ENCODE results near the gene TACR1. TPM values are rescaled to one million over a fixed set of nuclear protein-coding genes. Genes with fewer than 3 reads are reported as not detected.

Gene TACR1
- total and polyA plus RNA-seq, 2 of the 4 experiments (the other 2 are of a cell fraction) = under 0.01 to 0.09 TPM

DNA sequence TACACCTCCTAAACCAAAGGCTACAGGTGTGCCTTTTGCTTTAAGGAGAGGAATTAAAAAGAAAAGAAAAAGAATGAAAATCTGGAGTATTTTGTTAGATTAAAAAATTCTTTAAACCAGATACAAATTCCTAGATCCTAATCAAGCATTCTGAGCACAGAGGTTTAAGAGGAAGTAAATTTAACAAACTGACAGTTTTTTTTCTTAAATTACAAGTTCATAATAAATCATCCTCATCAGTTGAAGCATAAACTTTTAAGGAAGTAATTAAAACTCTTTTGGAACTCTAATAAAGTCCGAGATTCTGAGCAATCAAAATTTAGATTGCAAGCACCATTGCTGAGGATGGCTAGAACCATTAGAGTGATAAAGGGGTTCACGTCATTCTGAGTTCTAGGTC, 165.8 kb downstream of the TACR1 start:
- ATAC-seq (ENCODE audit: low read depth) = no peak
- no peaks in the 10 kb centered on the region for H3K36me3 ChIP-seq (ENCODE audit: control insufficient read depth, insufficient read depth, low read length)
- no peak overlapping the region for H2BK15ac ChIP-seq (ENCODE audit: low read depth, low read length)
- TF ChIP-seq NFE2L2 (IDR thresholded peaks at IDR 0.05; ENCODE audit: low read depth, low read length) (no peak), CHD1 (IDR thresholded peaks at IDR 0.05; ENCODE audit: low read depth, low read length) (no peak), POLR2A (IDR thresholded peaks at IDR 0.05; ENCODE audit: low read depth, low read length) (no peak), BHLHE40 (IDR thresholded peaks at IDR 0.05; ENCODE audit: low read depth, low read length) (no peak), MAFK (IDR thresholded peaks at IDR 0.05; ENCODE audit: low read depth, low read length) (no peak), SMC3 (IDR thresholded peaks at IDR 0.05; ENCODE audit: low read depth, low read length) (no peak), RFX5 (IDR thresholded peaks at IDR 0.05; ENCODE audit: low read depth, low read length) (no peak), CEBPB (IDR thresholded peaks at IDR 0.05; ENCODE audit: low read depth, low read length) (no peak), FOS (IDR thresholded peaks at IDR 0.05; ENCODE audit: low read depth, low read length) (no peak), RCOR1 (IDR thresholded peaks at IDR 0.05; ENCODE audit: insufficient replicate concordance, low read length) (no peak), MAZ (IDR thresholded peaks at IDR 0.05; ENCODE audit: borderline replicate concordance, low read depth, low read length) (no peak)
- TF ChIP-seq, protein P1, sequence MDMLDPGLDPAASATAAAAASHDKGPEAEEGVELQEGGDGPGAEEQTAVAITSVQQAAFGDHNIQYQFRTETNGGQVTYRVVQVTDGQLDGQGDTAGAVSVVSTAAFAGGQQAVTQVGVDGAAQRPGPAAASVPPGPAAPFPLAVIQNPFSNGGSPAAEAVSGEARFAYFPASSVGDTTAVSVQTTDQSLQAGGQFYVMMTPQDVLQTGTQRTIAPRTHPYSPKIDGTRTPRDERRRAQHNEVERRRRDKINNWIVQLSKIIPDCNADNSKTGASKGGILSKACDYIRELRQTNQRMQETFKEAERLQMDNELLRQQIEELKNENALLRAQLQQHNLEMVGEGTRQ (IDR thresholded peaks at IDR 0.05; ENCODE audit: low read depth, low read length) = no peak
- TF ChIP-seq, protein P2, sequence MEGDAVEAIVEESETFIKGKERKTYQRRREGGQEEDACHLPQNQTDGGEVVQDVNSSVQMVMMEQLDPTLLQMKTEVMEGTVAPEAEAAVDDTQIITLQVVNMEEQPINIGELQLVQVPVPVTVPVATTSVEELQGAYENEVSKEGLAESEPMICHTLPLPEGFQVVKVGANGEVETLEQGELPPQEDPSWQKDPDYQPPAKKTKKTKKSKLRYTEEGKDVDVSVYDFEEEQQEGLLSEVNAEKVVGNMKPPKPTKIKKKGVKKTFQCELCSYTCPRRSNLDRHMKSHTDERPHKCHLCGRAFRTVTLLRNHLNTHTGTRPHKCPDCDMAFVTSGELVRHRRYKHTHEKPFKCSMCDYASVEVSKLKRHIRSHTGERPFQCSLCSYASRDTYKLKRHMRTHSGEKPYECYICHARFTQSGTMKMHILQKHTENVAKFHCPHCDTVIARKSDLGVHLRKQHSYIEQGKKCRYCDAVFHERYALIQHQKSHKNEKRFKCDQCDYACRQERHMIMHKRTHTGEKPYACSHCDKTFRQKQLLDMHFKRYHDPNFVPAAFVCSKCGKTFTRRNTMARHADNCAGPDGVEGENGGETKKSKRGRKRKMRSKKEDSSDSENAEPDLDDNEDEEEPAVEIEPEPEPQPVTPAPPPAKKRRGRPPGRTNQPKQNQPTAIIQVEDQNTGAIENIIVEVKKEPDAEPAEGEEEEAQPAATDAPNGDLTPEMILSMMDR (conservative IDR thresholded peaks at IDR 0.05; ENCODE audit: low read depth, low read length) = no peak
- TF ChIP-seq, protein P3, sequence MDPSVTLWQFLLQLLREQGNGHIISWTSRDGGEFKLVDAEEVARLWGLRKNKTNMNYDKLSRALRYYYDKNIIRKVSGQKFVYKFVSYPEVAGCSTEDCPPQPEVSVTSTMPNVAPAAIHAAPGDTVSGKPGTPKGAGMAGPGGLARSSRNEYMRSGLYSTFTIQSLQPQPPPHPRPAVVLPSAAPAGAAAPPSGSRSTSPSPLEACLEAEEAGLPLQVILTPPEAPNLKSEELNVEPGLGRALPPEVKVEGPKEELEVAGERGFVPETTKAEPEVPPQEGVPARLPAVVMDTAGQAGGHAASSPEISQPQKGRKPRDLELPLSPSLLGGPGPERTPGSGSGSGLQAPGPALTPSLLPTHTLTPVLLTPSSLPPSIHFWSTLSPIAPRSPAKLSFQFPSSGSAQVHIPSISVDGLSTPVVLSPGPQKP (IDR thresholded peaks at IDR 0.05; ENCODE audit: borderline replicate concordance, low read depth, low read length) = no peak
- POLR2A ChIA-PET (ENCODE audit: unreplicated experiment) = no interaction called here
- H3K9me1 ChIP-seq (ENCODE audit: insufficient read depth, low read length) = no peaks in the 10 kb centered on the region
- H2BK5ac ChIP-seq (ENCODE audit: low read depth, low read length, poor library complexity, severe bottlenecking) = no peak overlapping the region
- no peak overlapping the region for H3K4me2 ChIP-seq (ENCODE audit: low read depth, low read length)
- H2BK120ac ChIP-seq (ENCODE audit: low read depth, low read length) = no peak overlapping the region
- no peak overlapping the region for H2AK5ac ChIP-seq (ENCODE audit: low read depth, low read length)
- CTCF ChIA-PET = no interaction called here
- H4K5ac ChIP-seq (ENCODE audit: low read depth, low read length) = no peak overlapping the region
- no peak overlapping the region for H3K9ac ChIP-seq (ENCODE audit: low read depth, low read length)
- 100% methylated on average over 1 of the region's 2 CpGs; no CpG with 5 or more reads in 1 of the 2 experiments for WGBS, 2 experiments (ENCODE audit: extremely low coverage in 2 of 2, insufficient read length in 1 of 2)
- H3K23ac ChIP-seq (ENCODE audit: low read depth, low read length) = no peak overlapping the region
- H4K20me1 ChIP-seq (ENCODE audit: insufficient read depth, low read length) = no peaks in the 10 kb centered on the region
- no peak overlapping the region for H4K91ac ChIP-seq (ENCODE audit: insufficient read depth, low read depth, low read length)
- H3K27me3 ChIP-seq (ENCODE audit: control insufficient read depth, insufficient read depth, low read length) = no peaks in the 10 kb centered on the region
- no peak overlapping the region for H3K56ac ChIP-seq (ENCODE audit: extremely low read depth, insufficient read depth, low read length)
- no peak overlapping the region for H3K18ac ChIP-seq (ENCODE audit: low read depth, low read length)
- no peak overlapping the region for H2AFZ ChIP-seq (replicated peaks; ENCODE audit: low read length, poor library complexity)
- intact Hi-C loops (cut with micrococcal nuclease) = no loop called here
- H3K27ac ChIP-seq (ENCODE audit: insufficient read depth, low read length) = no peak overlapping the region
- no peak overlapping the region for H3K4ac ChIP-seq (ENCODE audit: low read depth, low read length)
- no peak overlapping the region for H2AK9ac ChIP-seq (replicated peaks; ENCODE audit: low read depth, low read length, poor library complexity)
- H3K4me1 ChIP-seq (ENCODE audit: control insufficient read depth, insufficient read depth, low read length) = no peaks in the 10 kb centered on the region; the same call in 1 of the 2 replicates
- in situ Hi-C loops (cut with MboI; ENCODE audit: low sequenced_read_pairs) = no loop called here
- no peak for DNase-seq
- H3K79me1 ChIP-seq (ENCODE audit: low read depth in 1 of 2, low read length in 2 of 2) = no peaks in the 10 kb centered on the region
- H2BK20ac ChIP-seq (ENCODE audit: low read depth, low read length) = no peak overlapping the region
- no peaks in the 10 kb centered on the region for H3K9me3 ChIP-seq (ENCODE audit: control insufficient read depth, insufficient read depth, low read length)
- no TSS peak for BruUV-seq (replicated peaks)
- H4K8ac ChIP-seq (ENCODE audit: low read depth in 2 of 2, low read length in 2 of 2) = no peak overlapping the region
- no peak overlapping the region for H3K4me3 ChIP-seq (ENCODE audit: insufficient read depth, low read depth, low read length)
- H3K14ac ChIP-seq (replicated peaks; ENCODE audit: low read depth, low read length) = no peak overlapping the region
- dilution Hi-C loops (cut with HindIII; ENCODE audit: low sequenced_read_pairs, unreplicated experiment) = no loop called here
